Ovary (tissue), 9 donors: ENCODE results near the gene LHX4. TPM values are rescaled to one million over a fixed set of nuclear protein-coding genes. Genes with fewer than 3 reads are reported as not detected.

Experiments used
- DNase-seq, 5 donors: peaks; one replicate each; pipeline ENCODE4 v3.0.0-alpha.2; 2019 to 2020
- H3K27ac ChIP-seq, 2 donors: fragments of 200-600 bp; one replicate each; pipeline versions ENCODE4 v1.5.1 to v1.8.0; 2019 to 2022
- H3K27me3 ChIP-seq: fragments of 200-600 bp; one replicate; pipeline ENCODE4 v1.8.0; 2022
- H3K36me3 ChIP-seq: fragments of 200-600 bp; sonication (generic); one replicate; pipeline ENCODE4 v1.5.1; 2019
- H3K4me1 ChIP-seq: one replicate; pipeline ENCODE4 v1.8.1; 2013; ENCODE audit warnings: mild to moderate bottlenecking, moderate library complexity; ENCODE audit not compliant: insufficient read depth
- H3K4me3 ChIP-seq: fragments of 200-600 bp; sonication (generic); one replicate; pipeline ENCODE4 v1.5.1; 2017
- H3K9me3 ChIP-seq, 2 donors: fragments of 200-600 bp in 1 of 2; sonication (generic) in 1 of 2; one replicate each; pipeline versions ENCODE4 v1.5.1 to v1.8.1; 2013 to 2019; ENCODE audit warnings: mild to moderate bottlenecking in 1 of 2, moderate library complexity in 1 of 2
- CTCF ChIP-seq, 3 donors: fragments of 450-650 bp in 2 of 3; fragments of 200-600 bp in 1 of 3; IDR thresholded peaks; one replicate each; pipeline versions ENCODE4 v1.5.1 to v1.8.0; 2016 to 2022; ENCODE audit warnings: antibody characterized with exemption in 3 of 3, mild to moderate bottlenecking in 1 of 3
- EP300 ChIP-seq: sonication (generic); formaldehyde crosslinking; IDR thresholded peaks from one replicate; pipeline ENCODE4 v1.6.1; 2017; ENCODE audit warnings: antibody characterized with exemption
- POLR2A ChIP-seq: fragments of 450-650 bp; IDR thresholded peaks from one replicate; pipeline ENCODE4 v1.6.1; 2017; ENCODE audit warnings: antibody characterized with exemption, mild to moderate bottlenecking, moderate library complexity
- WGBS, 3 donors: extraction: QIAGEN DNeasy Blood & Tissue Kit in 1 of 3; methylation state at CpG; one replicate each; pipeline versions ENCODE4 v1.1.5 to v1.1.7; 2013 to 2017; 5-methylcytosine and 5-hydroxymethylcytosine counted together
- intact Hi-C, 4 donors: fragments of 100-400 bp; cut with DNase I; formaldehyde crosslinking; loops; one replicate each; pipeline versions ENCODE4 v1.11.0 to v1.15.1; 2022 to 2023
- polyA plus RNA-seq, 2 donors: library from polyadenylated mRNA; stranded (reverse); fragments of 200-250 nt in 1 of 2; fragments of 350-450 nt in 1 of 2; fragmentation: Illumina TruSeq in 1 of 2; extraction: RNeasy Lipid Tissue Mini Kit (QIAGEN cat#74804) in 1 of 2; gene quantifications; one replicate each; pipeline ENCODE4 v1.2.3, GENCODE V29; 2013 to 2014
- total RNA-seq, 7 donors: library from RNA; depleted of rRNA in 2 of 7; stranded (reverse); fragments of >200 nt in 2 of 7; fragmentation: NEBNext Ultra II Directional in 3 of 7; extraction: Animal tissue kit (Norgen Biotek cat#: 25700) in 3 of 7; gene quantifications; one replicate each; pipeline versions ENCODE4 v1.1.0 to v1.2.4, GENCODE V29; 2016 to 2023
- donor health status: DM: no; HTN: no; CAD: no; lungs with moderate emphysema.
- donor health status: DM: no; HTN: no; CAD: no.
- donor health status: Bipolar disorder and iron deficiency.
- donor health status: DM: yes; HTN: yes; CAD: no.
- donor health status: DM: no; HTN: no; CAD: no.
- donor health status: DM: yes; HTN: yes; CAD: no.

LHX4 gene
- total and polyA plus RNA-seq, 9 donors = 0.05 to 0.10 TPM; not detected in 7

- DNase-seq = no peak
- no peaks in the 10 kb centered on the region for H3K4me1 ChIP-seq
- intact Hi-C loops = no loop called here
- WGBS, 3 donors = 87 to 91% (median 88%) methylated on average over 22 of the region's 22 CpGs
- H3K36me3 ChIP-seq = no peaks in the 10 kb centered on the region
- no peaks in the 10 kb centered on the region for H3K9me3 ChIP-seq
- TF ChIP-seq POLR2A (no peak), CTCF (IDR thresholded peaks at IDR 0.05) (no peak), EP300 (no peak)
- no peaks in the 10 kb centered on the region for H3K27me3 ChIP-seq
- H3K4me3 ChIP-seq = no peak overlapping the region
- H3K27ac ChIP-seq = no peak overlapping the region
These were observed 14.0 kb upstream of the LHX4 start for GRCh38 chr1:180215856-180216625.

- Histone ChIP-seq H3K36me3 (no peaks in the 10 kb centered on the region), H3K27ac (no peak overlapping the region), H3K27me3 (no peaks in the 10 kb centered on the region), H3K4me3 (no peak overlapping the region), H3K4me1 (no peaks in the 10 kb centered on the region), H3K9me3 (no peaks in the 10 kb centered on the region)
- whole genome bisulfite sequencing, 3 donors = 70 to 90% (median 80%) methylated on average over 7 of the region's 7 CpGs
- no peak for DNase-seq
- TF ChIP-seq CTCF (IDR thresholded peaks at IDR 0.05) = no peak
- no peak for TF ChIP-seq POLR2A
- TF ChIP-seq EP300 = no peak
- intact Hi-C loops = no loop called here
These were observed 13.1 kb upstream of the LHX4 start for GRCh38 chr1:180217006-180217405.

GRCh38 chr1:180218806-180219765, 11.0 kb upstream of the LHX4 start:
- intact Hi-C loops = no loop called here
- Histone ChIP-seq H3K4me3 (no peak overlapping the region), H3K9me3 (no peaks in the 10 kb centered on the region), H3K27me3 (no peaks in the 10 kb centered on the region), H3K36me3 (no peaks in the 10 kb centered on the region), H3K27ac (no peak overlapping the region), H3K4me1 (no peaks in the 10 kb centered on the region)
- 80 to 85% (median 81%) methylated on average over 20 of the region's 20 CpGs for WGBS, 3 donors
- TF ChIP-seq POLR2A (no peak), EP300 (no peak), CTCF (IDR thresholded peaks at IDR 0.05) (no peak)
- DNase-seq = no peak

GRCh38 chr1:180219776-180220175, 10.3 kb upstream of the LHX4 start:
- H3K4me1 ChIP-seq = no peaks in the 10 kb centered on the region
- no peaks in the 10 kb centered on the region for H3K27me3 ChIP-seq
- 78 to 84% (median 82%) methylated on average over 11 of the region's 11 CpGs for WGBS, 3 donors
- no peaks in the 10 kb centered on the region for H3K9me3 ChIP-seq
- intact Hi-C loops = no loop called here
- no peak for DNase-seq
- no peaks in the 10 kb centered on the region for H3K36me3 ChIP-seq
- no peak overlapping the region for H3K27ac ChIP-seq
- TF ChIP-seq POLR2A (no peak), CTCF (IDR thresholded peaks at IDR 0.05) (no peak), EP300 (no peak)
- no peak overlapping the region for H3K4me3 ChIP-seq
